Choroid plexus epithelial cell (primary cell): Measurements from ENCODE around the gene TP53I13.

Experiments
- DNase-seq: peaks from one replicate; pipeline ENCODE4 v3.0.0-alpha.2; 2010; ENCODE audit warnings: low read depth
- H3K4me3 ChIP-seq: 2 replicates; pipeline ENCODE4 v1.5.1; 2011; ENCODE audit warnings: low read depth, mild to moderate bottlenecking, control low read depth, low read length, moderate library complexity
- TF ChIP-seq, protein P1 (sequence below): conservative IDR thresholded peaks from 2 replicates; pipeline ENCODE4 v1.5.1; 2011; ENCODE audit warnings: low read depth, mild to moderate bottlenecking, control low read depth, inconsistent platforms, low read length, moderate library complexity

TP53I13 gene

DNA sequence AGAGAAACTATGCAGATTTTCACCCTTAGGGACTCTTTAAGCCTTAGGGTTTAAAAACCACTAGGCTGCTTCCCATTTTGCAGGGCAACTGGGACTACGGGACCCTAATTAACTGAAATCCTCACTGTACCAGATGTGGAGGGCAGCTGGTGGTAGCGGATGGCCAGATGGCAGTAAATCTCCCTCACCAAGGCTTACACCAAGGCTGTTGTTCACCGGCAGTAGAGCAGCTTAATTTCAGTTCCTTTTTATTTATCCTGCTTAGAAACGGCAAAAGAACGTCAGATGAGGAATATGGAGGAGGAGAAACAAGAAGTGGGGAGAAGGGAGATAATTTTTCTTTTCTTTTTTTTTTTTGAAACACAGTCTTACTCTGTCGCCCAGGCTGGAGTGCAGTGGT is 8.2 kb upstream of the TP53I13 start:
- H3K4me3 ChIP-seq: no peak overlapping the region
- TF ChIP-seq, protein P1, sequence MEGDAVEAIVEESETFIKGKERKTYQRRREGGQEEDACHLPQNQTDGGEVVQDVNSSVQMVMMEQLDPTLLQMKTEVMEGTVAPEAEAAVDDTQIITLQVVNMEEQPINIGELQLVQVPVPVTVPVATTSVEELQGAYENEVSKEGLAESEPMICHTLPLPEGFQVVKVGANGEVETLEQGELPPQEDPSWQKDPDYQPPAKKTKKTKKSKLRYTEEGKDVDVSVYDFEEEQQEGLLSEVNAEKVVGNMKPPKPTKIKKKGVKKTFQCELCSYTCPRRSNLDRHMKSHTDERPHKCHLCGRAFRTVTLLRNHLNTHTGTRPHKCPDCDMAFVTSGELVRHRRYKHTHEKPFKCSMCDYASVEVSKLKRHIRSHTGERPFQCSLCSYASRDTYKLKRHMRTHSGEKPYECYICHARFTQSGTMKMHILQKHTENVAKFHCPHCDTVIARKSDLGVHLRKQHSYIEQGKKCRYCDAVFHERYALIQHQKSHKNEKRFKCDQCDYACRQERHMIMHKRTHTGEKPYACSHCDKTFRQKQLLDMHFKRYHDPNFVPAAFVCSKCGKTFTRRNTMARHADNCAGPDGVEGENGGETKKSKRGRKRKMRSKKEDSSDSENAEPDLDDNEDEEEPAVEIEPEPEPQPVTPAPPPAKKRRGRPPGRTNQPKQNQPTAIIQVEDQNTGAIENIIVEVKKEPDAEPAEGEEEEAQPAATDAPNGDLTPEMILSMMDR: no peak
- no peak for DNase-seq

DNA sequence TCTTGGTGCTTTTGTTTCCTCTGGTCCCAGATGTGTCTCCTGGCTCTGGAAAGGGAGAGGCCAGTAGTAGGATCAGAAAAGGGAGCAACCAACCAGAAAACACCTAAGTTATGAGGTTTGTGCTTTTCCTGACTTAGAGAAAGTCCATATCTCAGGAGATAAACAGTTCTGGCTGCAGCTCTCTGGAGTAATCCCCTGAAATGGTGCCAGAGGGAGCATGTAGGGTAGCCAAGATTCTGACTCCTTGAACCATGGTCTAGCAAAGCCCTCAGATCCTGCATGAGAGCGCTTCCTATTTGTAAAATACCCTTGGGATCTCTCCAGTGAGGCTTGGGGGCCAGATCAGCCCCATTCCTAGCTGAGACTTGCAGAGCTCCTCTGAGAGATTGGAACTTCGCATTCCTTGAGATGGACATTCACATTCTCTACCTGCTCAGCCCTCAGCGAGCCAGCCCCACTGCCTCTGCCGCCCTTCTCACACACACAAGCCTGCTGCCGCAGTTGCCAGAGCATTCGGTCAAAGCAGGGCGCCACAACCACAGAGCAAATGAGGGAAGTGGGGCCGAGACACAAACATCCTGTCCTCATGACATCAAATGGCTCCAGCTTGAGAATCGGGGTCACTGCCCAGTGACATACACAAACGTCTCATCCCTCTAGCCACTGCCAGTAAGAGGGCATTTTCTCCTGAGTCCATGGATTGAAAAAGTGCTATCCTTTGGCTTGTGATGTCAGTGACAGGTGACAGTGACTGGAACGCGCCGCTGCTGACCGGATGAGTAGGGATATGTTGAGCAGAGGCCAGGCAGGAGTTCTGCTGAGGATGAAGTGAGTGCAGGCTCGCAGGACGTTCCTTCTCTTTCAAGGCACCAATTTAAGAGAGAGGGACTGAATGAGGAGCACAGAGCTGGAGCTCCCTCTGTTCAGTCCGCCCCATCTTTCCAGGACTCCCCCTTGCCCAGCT is 6.7 kb upstream of the TP53I13 start:
- TF ChIP-seq, protein P1: no peak
- no peak overlapping the region for H3K4me3 ChIP-seq
- no peak for DNase-seq

DNA sequence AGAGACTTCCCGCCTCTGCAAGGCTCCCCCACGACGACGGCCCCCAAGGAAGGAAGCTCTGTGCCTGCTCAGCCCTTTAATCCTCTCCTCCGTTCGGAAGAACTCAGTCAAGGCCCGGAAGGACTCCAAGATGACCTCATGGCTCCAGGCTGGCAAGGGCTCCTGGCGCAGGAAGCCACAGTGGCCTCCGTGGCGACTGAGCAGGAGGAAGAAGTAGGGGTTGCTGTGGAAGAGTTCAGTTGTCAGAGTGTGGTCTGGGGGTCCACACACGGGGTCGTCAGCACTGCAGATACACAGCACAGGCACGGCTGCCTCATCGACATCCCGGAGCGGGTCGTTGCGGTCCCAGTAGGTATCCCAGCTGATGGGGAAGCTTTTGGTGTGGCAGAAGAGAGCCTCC is 5.9 kb upstream of the TP53I13 start:
- TF ChIP-seq, protein P1: no peak
- DNase-seq: no peak
- no peak overlapping the region for H3K4me3 ChIP-seq

DNA sequence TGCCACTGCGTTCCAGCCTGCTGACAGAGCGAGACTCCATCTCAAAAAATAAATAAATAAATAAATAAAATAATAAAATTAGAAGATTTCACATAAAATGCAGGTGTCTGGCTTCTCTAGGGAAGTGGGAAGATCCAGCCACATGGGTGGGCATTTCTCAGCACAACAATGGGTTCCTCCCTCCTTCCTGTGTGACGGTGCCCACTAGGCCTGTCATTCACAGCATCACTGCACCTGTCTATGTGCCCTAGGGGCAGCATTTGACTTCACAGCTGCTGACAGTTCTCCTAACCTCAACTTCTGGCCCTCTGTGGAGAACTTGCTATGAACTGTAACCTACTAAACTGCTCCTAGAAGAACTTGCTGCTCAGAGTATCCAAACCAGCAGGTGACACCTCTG is 4.7 kb upstream of the TP53I13 start:
- no peak for DNase-seq
- no peak overlapping the region for H3K4me3 ChIP-seq
- TF ChIP-seq, protein P1: no peak

DNA sequence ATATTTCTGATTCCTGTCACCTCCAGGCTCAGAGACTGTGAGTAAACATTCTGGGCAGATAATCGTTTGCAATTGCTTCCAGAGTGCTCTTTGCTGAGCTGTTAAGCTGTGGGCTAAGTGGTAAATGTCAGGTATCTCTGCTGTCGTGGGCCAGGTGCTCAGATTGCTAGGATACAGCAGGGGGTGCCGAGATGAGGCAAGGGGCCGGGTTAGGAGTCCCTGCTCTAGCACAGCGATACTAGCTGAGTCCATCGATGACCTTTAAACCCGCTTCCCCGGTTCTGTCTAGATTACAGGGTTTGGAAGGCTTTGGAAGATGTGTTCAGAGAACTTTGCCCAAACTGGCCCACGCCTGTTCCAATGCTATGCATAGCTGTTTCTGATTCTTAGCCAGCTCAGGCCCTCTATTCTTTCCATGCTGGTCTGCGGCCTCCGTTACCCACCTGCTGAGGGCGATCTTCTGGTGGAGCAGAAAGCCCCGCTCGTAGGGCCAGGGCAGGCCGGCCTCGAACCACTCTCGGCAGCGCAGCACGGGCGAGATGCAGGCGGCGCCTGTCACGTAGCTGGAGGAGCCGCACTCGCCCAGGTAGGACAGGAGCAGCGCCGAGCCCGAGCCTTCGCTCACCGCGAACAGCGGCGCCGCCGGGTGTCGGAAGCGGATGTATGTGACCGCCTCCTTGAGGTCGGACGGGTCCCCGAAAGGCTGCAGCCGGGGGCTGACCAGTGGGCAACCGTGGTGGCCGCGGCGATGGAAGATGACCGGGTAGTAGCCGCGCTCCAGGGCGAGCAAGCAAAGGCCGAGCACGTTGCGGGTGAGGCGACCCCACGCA is 2.6 kb upstream of the TP53I13 start:
- DNase-seq: no peak
- TF ChIP-seq, protein P1: no peak
- H3K4me3 ChIP-seq: peak overlapping the region; percentile 51

DNA sequence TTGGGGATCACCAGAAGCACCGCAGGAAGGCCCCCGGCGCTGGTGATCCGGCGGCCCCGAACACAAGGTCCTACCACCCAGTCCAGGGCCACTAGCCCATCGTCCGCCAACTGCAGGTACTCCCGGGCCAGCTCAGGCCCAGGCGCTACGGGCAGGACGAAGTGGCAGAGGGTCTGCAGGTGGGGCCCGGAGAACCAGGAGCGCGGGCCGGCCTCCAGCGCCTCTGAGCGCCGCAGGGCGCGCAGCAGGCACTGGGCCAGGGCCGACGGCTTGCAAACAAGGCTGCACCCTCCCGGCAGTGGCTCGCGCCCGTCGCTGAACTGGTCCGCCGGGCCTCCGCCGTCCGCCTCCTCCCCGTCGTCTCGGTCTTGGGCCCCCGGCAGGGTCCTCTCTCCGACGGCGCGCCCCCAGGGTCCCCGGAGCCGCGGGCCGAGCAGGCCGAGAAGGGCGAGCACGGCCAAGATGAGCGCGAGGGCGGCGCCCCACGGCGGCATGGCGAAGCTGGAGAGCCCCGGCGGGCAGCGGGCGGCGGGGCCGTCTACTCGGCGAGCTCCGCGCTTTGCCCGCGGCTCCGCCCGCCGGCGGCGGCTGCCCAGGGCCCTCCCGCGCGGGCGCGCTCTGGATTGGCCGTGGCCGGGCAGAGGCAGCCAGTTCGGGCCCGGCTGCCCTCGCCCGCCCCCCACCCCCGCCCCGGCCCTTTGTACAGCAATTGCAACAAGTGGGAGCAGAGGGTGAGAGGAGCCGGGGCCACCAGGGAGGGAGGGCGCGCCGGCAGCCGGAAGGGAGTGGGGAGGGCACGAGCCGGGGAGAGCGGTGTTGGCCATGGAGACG is 1.8 kb upstream of the TP53I13 start, which contains the start of gene ABHD15:
Gene ABHD15 (minus strand): TSS at position 565 of the 831 bp plus-strand sequence. CDS start 71 bp downstream, at position 494.
- DNase-seq: peak; percentile 58
- TF ChIP-seq, protein P1: no peak
- peak within 1 kb of the TSS; percentile 74 for H3K4me3 ChIP-seq
